Muscle layer of duodenum (tissue), 2 donors: ENCODE measurements around the gene ACSBG1.

ENCODE experiments used
- H3K27ac ChIP-seq: one replicate; pipeline ENCODE4 v1.7.0; 2013; ENCODE audit warnings: mild to moderate bottlenecking, low read length
- H3K27me3 ChIP-seq: one replicate; pipeline ENCODE4 v1.7.0; 2013; ENCODE audit warnings: low read depth, mild to moderate bottlenecking, control low read depth, low read length
- H3K36me3 ChIP-seq, 2 donors: one replicate each; pipeline ENCODE4 v1.7.0; 2013; ENCODE audit warnings: low read length in 2 of 2, control low read depth in 1 of 2, mild to moderate bottlenecking in 1 of 2; ENCODE audit not compliant: insufficient read depth in 2 of 2, control insufficient read depth in 1 of 2
- H3K4me1 ChIP-seq, 2 donors: one replicate each; pipeline ENCODE4 v1.7.0; 2013; ENCODE audit warnings: low read length in 2 of 2, mild to moderate bottlenecking in 2 of 2, control low read depth in 1 of 2, moderate library complexity in 1 of 2; ENCODE audit not compliant: insufficient read depth in 2 of 2, control insufficient read depth in 1 of 2
- H3K4me3 ChIP-seq, 2 donors: one replicate each; pipeline ENCODE4 v1.7.0; 2013; ENCODE audit warnings: low read length in 2 of 2, low read depth in 1 of 2, mild to moderate bottlenecking in 1 of 2
- H3K9me3 ChIP-seq, 2 donors: one replicate each; pipeline ENCODE4 v1.7.0; 2013; ENCODE audit warnings: low read length in 2 of 2, control low read depth in 1 of 2, mild to moderate bottlenecking in 1 of 2; ENCODE audit not compliant: control insufficient read depth in 1 of 2
- donor health status: healthy.

Gene ACSBG1

GRCh38 chr15:78236491-78236890, 2.1 kb upstream of the ACSBG1 start:
- H3K27me3 ChIP-seq: no peaks in the 10 kb centered on the region
- H3K4me1 ChIP-seq: no peaks in the 10 kb centered on the region
- H3K4me3 ChIP-seq: no peak overlapping the region
- H3K9me3 ChIP-seq: no peaks in the 10 kb centered on the region
- H3K36me3 ChIP-seq: no peaks in the 10 kb centered on the region
- no peak overlapping the region for H3K27ac ChIP-seq

GRCh38 chr15:78233496-78233895, 869 bp downstream of the ACSBG1 start:
- Histone ChIP-seq H3K4me1 (no peaks in the 10 kb centered on the region), H3K4me3 (no peak overlapping the region), H3K36me3 (no peaks in the 10 kb centered on the region), H3K27me3 (no peaks in the 10 kb centered on the region), H3K9me3 (no peaks in the 10 kb centered on the region), H3K27ac (no peak overlapping the region)

DNA sequence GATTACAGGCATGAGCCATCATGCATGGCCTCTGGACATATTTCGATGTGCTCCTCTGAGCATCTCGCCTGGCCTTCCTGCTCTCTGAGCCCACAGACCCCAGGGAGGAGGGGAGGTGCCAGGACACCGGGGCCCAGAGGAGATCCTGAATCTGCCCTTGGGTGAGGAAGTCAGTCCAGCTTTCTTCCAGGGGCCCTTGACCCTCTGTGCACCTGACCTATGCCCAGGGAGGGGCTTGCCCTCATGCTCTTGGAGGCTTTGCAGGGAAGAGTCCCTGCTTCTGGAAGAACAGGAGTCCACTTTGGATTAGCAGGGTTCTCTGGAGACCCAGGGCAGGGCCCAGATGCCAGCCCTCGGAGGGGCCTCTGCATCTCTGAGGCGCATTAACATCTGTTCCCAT, 1.4 kb downstream of the ACSBG1 start:
- H3K27me3 ChIP-seq: no peaks in the 10 kb centered on the region
- H3K4me1 ChIP-seq: no peaks in the 10 kb centered on the region
- H3K27ac ChIP-seq: no peak overlapping the region
- H3K36me3 ChIP-seq: no peaks in the 10 kb centered on the region
- H3K9me3 ChIP-seq: no peaks in the 10 kb centered on the region
- no peak overlapping the region for H3K4me3 ChIP-seq

GRCh38 chr15:78229431-78230406, 4.6 kb downstream of the ACSBG1 start:
- no peaks in the 10 kb centered on the region for H3K27me3 ChIP-seq
- no peaks in the 10 kb centered on the region for H3K4me1 ChIP-seq
- H3K36me3 ChIP-seq: no peaks in the 10 kb centered on the region
- H3K9me3 ChIP-seq: no peaks in the 10 kb centered on the region
- H3K4me3 ChIP-seq: no peak overlapping the region
- H3K27ac ChIP-seq: no peak overlapping the region

- Histone ChIP-seq H3K4me1 (no peaks in the 10 kb centered on the region), H3K4me3 (no peak overlapping the region), H3K9me3 (no peaks in the 10 kb centered on the region), H3K36me3 (no peaks in the 10 kb centered on the region), H3K27ac (no peak overlapping the region), H3K27me3 (no peaks in the 10 kb centered on the region)
These were observed 5.9 kb downstream of the ACSBG1 start for GRCh38 chr15:78228356-78228996.

GRCh38 chr15:78225783-78226541, 8.4 kb downstream of the ACSBG1 start:
- Histone ChIP-seq H3K4me1 (no peaks in the 10 kb centered on the region), H3K27ac (no peak overlapping the region), H3K4me3 (no peak overlapping the region), H3K9me3 (no peaks in the 10 kb centered on the region), H3K36me3 (no peaks in the 10 kb centered on the region), H3K27me3 (no peaks in the 10 kb centered on the region)

DNA sequence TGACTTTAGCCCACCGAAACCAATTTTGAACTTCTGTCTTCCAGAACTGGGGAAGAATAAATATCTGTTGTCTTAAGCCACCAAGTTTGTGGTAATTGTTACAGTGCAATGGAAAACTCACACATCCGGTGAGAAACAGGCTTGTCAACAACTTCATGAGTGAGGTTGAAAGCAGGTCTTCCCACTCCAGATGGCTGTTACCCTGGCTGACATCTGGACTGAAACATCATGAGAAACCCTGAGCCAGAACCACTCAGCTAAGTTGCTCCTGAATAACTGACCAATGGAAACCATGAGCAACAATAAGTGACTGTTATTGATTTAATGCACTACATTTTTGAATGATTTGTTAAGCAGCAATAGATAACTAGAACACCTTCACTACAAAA, 10.3 kb downstream of the ACSBG1 start:
- Histone ChIP-seq H3K36me3 (no peaks in the 10 kb centered on the region), H3K4me3 (no peak overlapping the region), H3K27me3 (no peaks in the 10 kb centered on the region), H3K27ac (no peak overlapping the region), H3K9me3 (no peaks in the 10 kb centered on the region), H3K4me1 (no peaks in the 10 kb centered on the region)

DNA sequence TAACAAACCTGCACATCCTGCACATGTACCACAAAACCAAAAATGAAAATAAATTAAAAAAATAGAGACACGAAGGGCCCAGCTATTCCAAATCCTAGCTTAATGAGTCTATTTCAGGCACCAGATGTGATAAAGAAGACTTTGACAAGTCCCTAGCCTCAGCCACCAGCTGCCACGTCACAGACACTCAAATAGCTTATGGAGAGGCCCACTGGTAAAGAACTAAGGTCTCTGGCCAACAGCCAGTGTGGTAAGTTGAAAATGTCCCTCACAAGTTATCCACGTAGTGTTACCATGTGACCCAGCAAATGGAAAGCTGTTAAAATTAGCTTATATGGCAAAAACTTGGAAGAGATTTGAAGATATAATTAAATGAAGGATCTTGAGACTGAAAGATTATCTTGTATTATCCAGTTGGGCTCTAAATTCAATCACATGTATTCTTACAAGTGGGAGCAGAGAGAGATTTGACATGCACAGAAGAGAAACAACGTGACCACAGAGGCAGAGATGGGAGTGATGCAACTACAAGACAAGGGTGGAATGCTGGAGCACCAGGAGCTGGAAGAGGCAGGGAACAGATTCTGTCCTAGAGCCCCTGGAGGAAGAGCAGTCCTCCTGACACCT, 10.9 kb downstream of the ACSBG1 start:
- H3K4me1 ChIP-seq: no peaks in the 10 kb centered on the region

DNA sequence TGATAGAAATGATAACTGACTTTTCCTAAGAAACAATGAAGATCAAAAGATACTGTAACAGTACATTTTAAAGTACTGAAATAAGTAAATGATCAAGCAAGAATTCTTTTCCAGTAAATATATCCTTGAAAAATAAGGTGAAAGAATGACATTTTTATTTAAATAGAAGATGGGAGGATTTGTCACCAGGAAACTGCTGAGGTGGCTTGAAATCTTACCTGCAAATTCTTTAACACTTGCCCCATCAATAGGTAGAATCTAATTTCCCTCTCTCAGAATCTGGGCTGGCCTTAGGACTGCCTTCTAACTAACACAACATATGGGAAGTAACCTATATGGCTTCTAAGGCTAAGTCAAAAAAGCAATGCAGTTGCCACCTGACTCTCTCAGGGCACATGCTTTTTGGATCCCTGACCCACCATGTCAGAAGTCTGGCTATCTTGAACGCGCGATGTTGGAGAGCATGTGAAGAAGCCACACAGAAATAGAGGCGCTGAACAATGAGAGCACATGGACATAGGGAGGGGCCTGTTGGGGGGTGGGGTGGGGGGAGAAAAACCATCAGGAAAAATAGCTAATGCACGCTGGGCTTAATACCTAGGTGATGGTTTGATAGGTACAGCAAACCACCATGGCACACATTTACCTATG, 11.5 kb downstream of the ACSBG1 start:
- Histone ChIP-seq H3K4me3 (no peak overlapping the region), H3K9me3 (no peaks in the 10 kb centered on the region), H3K27me3 (no peaks in the 10 kb centered on the region), H3K27ac (no peak overlapping the region), H3K36me3 (no peaks in the 10 kb centered on the region), H3K4me1 (no peaks in the 10 kb centered on the region)

More for the DNA sequence above, 10.9 kb downstream of the ACSBG1 start:
- no peak overlapping the region for H3K27ac ChIP-seq
- H3K36me3 ChIP-seq: no peaks in the 10 kb centered on the region
- no peaks in the 10 kb centered on the region for H3K27me3 ChIP-seq
- H3K9me3 ChIP-seq: no peaks in the 10 kb centered on the region
- H3K4me3 ChIP-seq: no peak overlapping the region

- Histone ChIP-seq H3K27ac (no peak overlapping the region), H3K9me3 (no peaks in the 10 kb centered on the region), H3K36me3 (no peaks in the 10 kb centered on the region), H3K4me1 (peaks cover 4 to 5% of the 10 kb centered on the region in 2 donors), H3K4me3 (no peak overlapping the region), H3K27me3 (no peaks in the 10 kb centered on the region)
These were observed 13.7 kb downstream of the ACSBG1 start for GRCh38 chr15:78220713-78221112.
